ENCODE results near the gene VPS39.

VPS39 gene

GRCh38 chr15:42137461-42138261, 70.4 kb downstream of the VPS39 start:
- H4K20me1 ChIP-seq (ENCODE audit: control insufficient read depth, insufficient read depth, low read depth, low read length) = no peaks in the 10 kb centered on the region
- no peaks in the 10 kb centered on the region for H3K9me2 ChIP-seq (replicated peaks; ENCODE audit: control insufficient read depth, low read length)
- TF ChIP-seq CTCF (IDR thresholded peaks at IDR 0.05; ENCODE audit: low read depth, low read length, poor library complexity, severe bottlenecking) (peak; percentile 72), EZH2phosphoT487 (IDR thresholded peaks at IDR 0.05; ENCODE audit: borderline replicate concordance, low read length) (no peak)
- H3K27ac ChIP-seq (ENCODE audit: low read depth, low read length) = no peak overlapping the region
- no peaks in the 10 kb centered on the region for H3K9me3 ChIP-seq (ENCODE audit: control insufficient read depth, insufficient read depth, low read length)
- H3K27me3 ChIP-seq (ENCODE audit: control insufficient read depth, low read length) = peaks cover 3% of the 10 kb centered on the region; the same call in 1 of the 2 replicates
- H3F3A ChIP-seq (ENCODE audit: control insufficient read depth, insufficient read depth) = no peaks in the 10 kb centered on the region
- H3K36me3 ChIP-seq (ENCODE audit: control insufficient read depth, low read length) = no peaks in the 10 kb centered on the region
- no peak overlapping the region for H3K4me3 ChIP-seq (ENCODE audit: low read length)
- no peak overlapping the region for H3K4me2 ChIP-seq (ENCODE audit: low read length)
- no peaks in the 10 kb centered on the region for H3K79me2 ChIP-seq (ENCODE audit: control insufficient read depth, low read length)
- H3K4me1 ChIP-seq (ENCODE audit: control insufficient read depth, low read length) = no peaks in the 10 kb centered on the region

- Histone ChIP-seq H3K4me1 (ENCODE audit: control insufficient read depth, low read length) (no peaks in the 10 kb centered on the region), H3F3A (ENCODE audit: control insufficient read depth, insufficient read depth) (no peaks in the 10 kb centered on the region), H4K20me1 (ENCODE audit: control insufficient read depth, insufficient read depth, low read depth, low read length) (no peaks in the 10 kb centered on the region), H3K27ac (ENCODE audit: low read depth, low read length) (no peak overlapping the region), H3K27me3 (ENCODE audit: control insufficient read depth, low read length) (peaks cover 6% of the 10 kb centered on the region), H3K9me2 (replicated peaks; ENCODE audit: control insufficient read depth, low read length) (no peaks in the 10 kb centered on the region), H3K79me2 (ENCODE audit: control insufficient read depth, low read length) (no peaks in the 10 kb centered on the region), H3K36me3 (ENCODE audit: control insufficient read depth, low read length) (no peaks in the 10 kb centered on the region), H3K4me2 (ENCODE audit: low read length) (no peak overlapping the region), H3K9me3 (ENCODE audit: control insufficient read depth, insufficient read depth, low read length) (no peaks in the 10 kb centered on the region), H3K4me3 (ENCODE audit: low read length) (no peak overlapping the region)
- TF ChIP-seq EZH2phosphoT487 (IDR thresholded peaks at IDR 0.05; ENCODE audit: borderline replicate concordance, low read length) (no peak), CTCF (IDR thresholded peaks at IDR 0.05; ENCODE audit: low read depth, low read length, poor library complexity, severe bottlenecking) (no peak)
Observed at GRCh38 chr15:42136513-42136912, 71.6 kb downstream of the VPS39 start.

- Histone ChIP-seq H3K27me3 (ENCODE audit: control insufficient read depth, low read length) (peaks cover 17% of the 10 kb centered on the region), H3K27ac (ENCODE audit: low read depth, low read length) (no peak overlapping the region), H3K9me2 (replicated peaks; ENCODE audit: control insufficient read depth, low read length) (no peaks in the 10 kb centered on the region), H3K36me3 (ENCODE audit: control insufficient read depth, low read length) (no peaks in the 10 kb centered on the region), H3K4me3 (ENCODE audit: low read length) (no peak overlapping the region), H3K79me2 (ENCODE audit: control insufficient read depth, low read length) (no peaks in the 10 kb centered on the region), H4K20me1 (ENCODE audit: control insufficient read depth, insufficient read depth, low read depth, low read length) (no peaks in the 10 kb centered on the region), H3K4me2 (ENCODE audit: low read length) (no peak overlapping the region), H3K4me1 (ENCODE audit: control insufficient read depth, low read length) (no peaks in the 10 kb centered on the region; the same call in 1 of the 2 replicates), H3K9me3 (ENCODE audit: control insufficient read depth, insufficient read depth, low read length) (no peaks in the 10 kb centered on the region), H3F3A (ENCODE audit: control insufficient read depth, insufficient read depth) (no peaks in the 10 kb centered on the region)
- no peak for TF ChIP-seq EZH2phosphoT487 (IDR thresholded peaks at IDR 0.05; ENCODE audit: borderline replicate concordance, low read length)
- no peak for TF ChIP-seq CTCF (IDR thresholded peaks at IDR 0.05; ENCODE audit: low read depth, low read length, poor library complexity, severe bottlenecking)
Observed at GRCh38 chr15:42135351-42135750, 72.8 kb downstream of the VPS39 start.
